ENCODE results near the gene PP2D1. TPM values are rescaled to one million over a fixed set of nuclear protein-coding genes. Genes with fewer than 3 reads are reported as not detected.

The PP2D1 gene
- total RNA-seq, 1 experiment from 2014 or later, result not detected

GRCh38 chr3:19954676-19955075, 57.4 kb downstream of the PP2D1 start:
- Histone ChIP-seq H3K4me2 (ENCODE audit: low read length) (no peak overlapping the region), H4K20me1 (ENCODE audit: insufficient read depth) (no peaks in the 10 kb centered on the region), H3K27me3 (ENCODE audit: insufficient read depth, low read length) (no peaks in the 10 kb centered on the region), H3K9me3 (ENCODE audit: control insufficient read depth in 1 of 2, insufficient read depth in 1 of 2, low read depth in 1 of 2, low read length in 2 of 2) (no peaks in the 10 kb centered on the region), H3K4me3 (replicated peaks in 1 of 2; ENCODE audit: low read depth in 1 of 2, low read length in 2 of 2) (no peak overlapping the region), H3K9ac (ENCODE audit: low read length) (no peak overlapping the region), H3K79me2 (ENCODE audit: insufficient read depth, low read length) (peaks cover 97% of the 10 kb centered on the region), H2AFZ (ENCODE audit: low read depth, low read length, poor library complexity, severe bottlenecking) (no peak overlapping the region), H3K27ac (ENCODE audit: low read depth, low read length) (no peak overlapping the region), H3K4me1 (ENCODE audit: control insufficient read depth in 1 of 2, insufficient read depth in 2 of 2, low read length in 2 of 2) (peaks cover 12 to 23% of the 10 kb centered on the region in 2 experiments), H3K36me3 (ENCODE audit: control insufficient read depth in 1 of 2, insufficient read depth in 2 of 2, low read length in 2 of 2) (peaks cover 10% of the 10 kb centered on the region in 2 experiments; a peak in 3 of 4 replicates), H3K9me2 (ENCODE audit: insufficient read depth) (no peaks in the 10 kb centered on the region)
- ChIA-PET CTCF (no interaction called here), POLR2A (no interaction called here), RAD21 (ENCODE audit: low non-redundant PET in 1 of 2, low total read pairs in 2 of 2, uncharacterized antibody in 2 of 2, unreplicated experiment in 2 of 2) (no interaction called here)
- TF ChIP-seq RAD21 (IDR thresholded peaks at IDR 0.05; ENCODE audit: low read depth) (no peak), ZFX (IDR thresholded peaks at IDR 0.05) (no peak), FOSL1 (IDR thresholded peaks at IDR 0.05; ENCODE audit: low read depth) (no peak), REST (IDR thresholded peaks at IDR 0.05; ENCODE audit: low read depth) (no peak), CEBPB (IDR thresholded peaks at IDR 0.05; ENCODE audit: low read depth) (no peak), SRF (IDR thresholded peaks at IDR 0.05; ENCODE audit: low read depth) (no peak), POLR2A (IDR thresholded peaks at IDR 0.05; ENCODE audit: borderline replicate concordance, extremely low read depth, insufficient read depth, insufficient read length) (no peak)
- intact Hi-C loops (cut with micrococcal nuclease), result no loop called here
- no TSS peak for BruUV-seq (replicated peaks)
- DNase-seq (ENCODE audit: low read depth, low spot score), result no peak
- no peak for ATAC-seq

DNA sequence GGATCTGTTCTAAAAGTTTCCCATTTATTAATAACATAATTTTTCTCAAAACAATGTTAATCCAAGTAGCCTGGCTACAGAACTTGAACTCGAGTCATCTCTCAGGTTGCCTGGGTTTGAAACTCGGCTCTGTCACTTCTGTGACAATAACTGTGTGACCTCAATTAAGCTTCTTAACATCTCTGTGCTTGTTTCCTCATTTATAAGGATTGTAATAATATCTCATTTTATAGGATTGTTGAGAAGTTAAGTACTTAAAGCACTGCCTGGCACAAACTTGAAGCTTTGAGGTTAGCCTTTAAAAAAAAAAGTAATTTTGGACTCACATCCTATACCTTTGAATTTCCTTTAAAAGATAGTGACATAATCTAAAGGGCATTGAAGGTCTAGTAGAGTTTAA, 61.7 kb downstream of the PP2D1 start:
- Histone ChIP-seq H3K4me1 (ENCODE audit: control insufficient read depth in 1 of 2, insufficient read depth in 2 of 2, low read length in 2 of 2) (peaks cover 7 to 14% of the 10 kb centered on the region in 2 experiments; a peak in 3 of 4 replicates), H3K36me3 (ENCODE audit: control insufficient read depth in 1 of 2, insufficient read depth in 2 of 2, low read length in 2 of 2) (peaks cover 10% of the 10 kb centered on the region in 2 experiments; a peak in 3 of 4 replicates), H3K27ac (ENCODE audit: low read depth, low read length) (no peak overlapping the region), H3K4me3 (replicated peaks in 1 of 2; ENCODE audit: low read depth in 1 of 2, low read length in 2 of 2) (no peak overlapping the region), H2AFZ (ENCODE audit: low read depth, low read length, poor library complexity, severe bottlenecking) (no peak overlapping the region), H3K27me3 (ENCODE audit: insufficient read depth, low read length) (no peaks in the 10 kb centered on the region), H4K20me1 (ENCODE audit: insufficient read depth) (peaks cover 4% of the 10 kb centered on the region; the same call in 1 of the 2 replicates), H3K9ac (ENCODE audit: low read length) (no peak overlapping the region), H3K9me3 (ENCODE audit: control insufficient read depth in 1 of 2, insufficient read depth in 1 of 2, low read depth in 1 of 2, low read length in 2 of 2) (no peaks in the 10 kb centered on the region), H3K9me2 (ENCODE audit: insufficient read depth) (no peaks in the 10 kb centered on the region), H3K4me2 (ENCODE audit: low read length) (no peak overlapping the region), H3K79me2 (ENCODE audit: insufficient read depth, low read length) (peaks cover 81% of the 10 kb centered on the region)
- ATAC-seq (no peak), DNase-seq (ENCODE audit: low read depth, low spot score) (no peak)
- BruUV-seq (replicated peaks), result no TSS peak
- POLR2A ChIA-PET, result no interaction called here
- RAD21 ChIA-PET (ENCODE audit: low non-redundant PET in 1 of 2, low total read pairs in 2 of 2, uncharacterized antibody in 2 of 2, unreplicated experiment in 2 of 2), result no interaction called here
- intact Hi-C loops (cut with micrococcal nuclease), result loop anchor here (1.0 kb wide), 1 partner anchor 90 kb away; the partner anchor contains the start of gene KAT2B
- CTCF ChIA-PET, result no interaction called here
- TF ChIP-seq ELF1 (IDR thresholded peaks at IDR 0.05; ENCODE audit: borderline replicate concordance, low read depth), result no peak
- no peak for TF ChIP-seq SIN3A (IDR thresholded peaks at IDR 0.05; ENCODE audit: low read depth)
- TF ChIP-seq POLR2A (IDR thresholded peaks at IDR 0.05; ENCODE audit: borderline replicate concordance, extremely low read depth, insufficient read depth, insufficient read length), result no peak
- no peak for TF ChIP-seq ATF3 (IDR thresholded peaks at IDR 0.05)
- TF ChIP-seq SP1 (IDR thresholded peaks at IDR 0.05; ENCODE audit: low read depth), result no peak
- TF ChIP-seq CEBPB (IDR thresholded peaks at IDR 0.05; ENCODE audit: low read depth), result no peak
- TF ChIP-seq ZFX (IDR thresholded peaks at IDR 0.05), result no peak
- TF ChIP-seq REST (IDR thresholded peaks at IDR 0.05; ENCODE audit: low read depth), result no peak
- TF ChIP-seq ZNF274 (IDR thresholded peaks at IDR 0.05; ENCODE audit: low read depth, low read length), result no peak
- no peak for TF ChIP-seq YY1 (IDR thresholded peaks at IDR 0.05; ENCODE audit: extremely low read depth, insufficient replicate concordance, low read depth, low read length)
- no peak for TF ChIP-seq EGR1 (IDR thresholded peaks at IDR 0.05; ENCODE audit: low read depth)
